Measurements from ENCODE around the gene FHIT. TPM values are rescaled to one million over a fixed set of nuclear protein-coding genes. Genes with fewer than 3 reads are reported as not detected.
"Not testable (repeated sequence)": the region's sequence is repeated elsewhere in the genome, so short reads cannot be mapped to it uniquely, and the experiment has no call there.

FHIT gene
- total RNA-seq, 1 donor from 2014 or later = 29.9 TPM

DNA sequence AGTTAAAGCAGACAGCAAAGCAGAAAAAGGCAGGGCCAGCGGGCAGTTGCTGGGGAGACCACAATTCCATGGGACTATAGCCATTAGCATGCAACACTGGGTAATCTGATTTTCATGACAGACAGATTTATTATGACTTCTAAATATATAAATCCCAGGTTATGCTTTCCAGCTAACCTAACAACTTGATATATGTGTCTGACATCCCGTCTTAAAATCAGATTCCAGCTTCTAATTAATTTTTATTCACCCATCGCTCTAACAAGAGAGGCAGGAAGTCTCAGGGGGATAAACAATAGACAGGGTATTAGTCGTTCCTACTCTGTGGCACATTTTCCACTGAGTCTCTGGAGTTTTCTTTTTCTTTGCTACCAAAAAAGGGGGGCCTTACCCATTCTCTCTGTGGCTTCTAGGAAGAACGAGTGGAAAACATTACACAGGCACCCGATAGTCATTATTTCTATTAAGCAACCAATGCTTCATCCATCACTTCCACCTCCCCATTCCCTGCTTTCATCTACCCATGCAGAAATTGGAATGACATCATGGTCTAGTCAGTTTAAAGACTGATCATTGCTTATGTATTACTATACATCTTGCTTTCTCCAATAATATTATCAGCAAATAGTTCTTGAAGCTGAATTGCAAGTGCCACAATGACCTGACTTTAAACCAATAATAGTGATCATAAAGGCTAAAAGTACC lies 173.1 kb downstream of the FHIT start:
- no peak for DNase-seq (ENCODE audit: low spot score)
- H3K4me1 Mint-ChIP-seq (ENCODE audit: low read depth) = no peaks in the 10 kb centered on the region
- H3K9me3 Mint-ChIP-seq = no peaks in the 10 kb centered on the region
- no peaks in the 10 kb centered on the region for H3K27me3 Mint-ChIP-seq (ENCODE audit: low read depth)
- H3K27ac Mint-ChIP-seq = no peak overlapping the region
- H3K36me3 Mint-ChIP-seq (ENCODE audit: low read depth) = no peaks in the 10 kb centered on the region
- no peak overlapping the region for H3K4me3 Mint-ChIP-seq (ENCODE audit: low read depth)
- intact Hi-C loops (cut with micrococcal nuclease) = no loop called here

- Mint-ChIP-seq H3K4me3 (ENCODE audit: low read depth) (no peak overlapping the region), H3K27ac (no peak overlapping the region), H3K36me3 (ENCODE audit: low read depth) (no peaks in the 10 kb centered on the region), H3K4me1 (ENCODE audit: low read depth) (no peaks in the 10 kb centered on the region), H3K27me3 (ENCODE audit: low read depth) (no peaks in the 10 kb centered on the region), H3K9me3 (no peaks in the 10 kb centered on the region)
- intact Hi-C loops (cut with micrococcal nuclease) = no loop called here
- no peak for DNase-seq (ENCODE audit: low spot score)
Observed at GRCh38 chr3:61077551-61077950, 173.7 kb downstream of the FHIT start.

GRCh38 chr3:61074783-61075182 lies 176.5 kb downstream of the FHIT start:
- Mint-ChIP-seq H3K27me3 (ENCODE audit: low read depth) (no peaks in the 10 kb centered on the region), H3K4me3 (ENCODE audit: low read depth) (no peak overlapping the region), H3K27ac (no peak overlapping the region), H3K36me3 (ENCODE audit: low read depth) (no peaks in the 10 kb centered on the region), H3K4me1 (ENCODE audit: low read depth) (no peaks in the 10 kb centered on the region), H3K9me3 (no peaks in the 10 kb centered on the region)
- intact Hi-C loops (cut with micrococcal nuclease) = no loop called here
- no peak for DNase-seq (ENCODE audit: low spot score)

DNA sequence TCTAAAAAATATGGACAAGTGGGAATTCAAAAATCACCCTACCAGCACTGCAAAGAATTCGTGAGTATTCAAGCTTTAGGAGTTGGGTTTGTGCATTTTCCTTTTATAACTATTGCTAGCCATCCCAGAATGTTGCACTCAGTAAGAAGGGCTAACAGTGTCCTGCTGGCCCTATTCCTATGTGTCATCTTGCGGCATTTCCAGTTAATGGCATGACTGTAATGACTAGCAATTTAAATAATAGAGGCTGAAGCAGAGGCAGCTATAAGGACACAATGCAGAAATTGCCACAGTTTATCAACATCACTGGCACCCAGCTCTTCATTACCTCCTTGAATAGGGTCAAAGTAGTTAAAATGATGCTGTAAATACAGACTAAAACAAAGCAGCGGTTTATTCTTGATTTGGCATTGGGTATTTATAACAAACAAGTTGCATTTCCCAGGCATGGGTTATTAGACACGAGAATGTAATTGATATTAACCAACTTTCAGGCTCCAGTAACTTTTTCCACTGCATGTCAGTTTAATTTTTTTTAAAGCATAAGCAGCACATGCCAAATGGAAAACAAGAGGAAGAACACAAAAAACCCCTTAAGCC lies 177.6 kb downstream of the FHIT start:
- intact Hi-C loops (cut with micrococcal nuclease) = no loop called here
- H3K9me3 Mint-ChIP-seq = no peaks in the 10 kb centered on the region
- DNase-seq (ENCODE audit: low spot score) = no peak
- no peaks in the 10 kb centered on the region for H3K36me3 Mint-ChIP-seq (ENCODE audit: low read depth)
- H3K4me3 Mint-ChIP-seq (ENCODE audit: low read depth) = no peak overlapping the region
- H3K4me1 Mint-ChIP-seq (ENCODE audit: low read depth) = no peaks in the 10 kb centered on the region
- no peaks in the 10 kb centered on the region for H3K27me3 Mint-ChIP-seq (ENCODE audit: low read depth)
- H3K27ac Mint-ChIP-seq = no peak overlapping the region

- H3K4me1 Mint-ChIP-seq (ENCODE audit: low read depth) = peaks cover 2% of the 10 kb centered on the region
- H3K4me3 Mint-ChIP-seq (ENCODE audit: low read depth) = no peak overlapping the region
- no peaks in the 10 kb centered on the region for H3K27me3 Mint-ChIP-seq (ENCODE audit: low read depth)
- no peaks in the 10 kb centered on the region for H3K36me3 Mint-ChIP-seq (ENCODE audit: low read depth)
- no peaks in the 10 kb centered on the region for H3K9me3 Mint-ChIP-seq
- intact Hi-C loops (cut with micrococcal nuclease) = no loop called here
- H3K27ac Mint-ChIP-seq = no peak overlapping the region
- no peak for DNase-seq (ENCODE audit: low spot score)
Observed at GRCh38 chr3:61068084-61068483, 183.2 kb downstream of the FHIT start.

GRCh38 chr3:61066800-61067199 lies 184.5 kb downstream of the FHIT start:
- intact Hi-C loops (cut with micrococcal nuclease) = no loop called here
- H3K36me3 Mint-ChIP-seq (ENCODE audit: low read depth) = no peaks in the 10 kb centered on the region
- H3K27ac Mint-ChIP-seq = no peak overlapping the region
- no peak overlapping the region for H3K4me3 Mint-ChIP-seq (ENCODE audit: low read depth)
- no peaks in the 10 kb centered on the region for H3K27me3 Mint-ChIP-seq (ENCODE audit: low read depth)
- no peak for DNase-seq (ENCODE audit: low spot score)
- no peaks in the 10 kb centered on the region for H3K9me3 Mint-ChIP-seq
- peaks cover 2% of the 10 kb centered on the region for H3K4me1 Mint-ChIP-seq (ENCODE audit: low read depth)

- H3K27me3 Mint-ChIP-seq (ENCODE audit: low read depth); DNase-seq (ENCODE audit: low spot score); H3K27ac Mint-ChIP-seq; intact Hi-C loops (cut with micrococcal nuclease); H3K4me3 Mint-ChIP-seq (ENCODE audit: low read depth); H3K9me3 Mint-ChIP-seq; H3K4me1 Mint-ChIP-seq (ENCODE audit: low read depth); H3K36me3 Mint-ChIP-seq (ENCODE audit: low read depth): not testable (repeated sequence)
Observed at GRCh38 chr3:61066222-61066621, 185.0 kb downstream of the FHIT start.

DNA sequence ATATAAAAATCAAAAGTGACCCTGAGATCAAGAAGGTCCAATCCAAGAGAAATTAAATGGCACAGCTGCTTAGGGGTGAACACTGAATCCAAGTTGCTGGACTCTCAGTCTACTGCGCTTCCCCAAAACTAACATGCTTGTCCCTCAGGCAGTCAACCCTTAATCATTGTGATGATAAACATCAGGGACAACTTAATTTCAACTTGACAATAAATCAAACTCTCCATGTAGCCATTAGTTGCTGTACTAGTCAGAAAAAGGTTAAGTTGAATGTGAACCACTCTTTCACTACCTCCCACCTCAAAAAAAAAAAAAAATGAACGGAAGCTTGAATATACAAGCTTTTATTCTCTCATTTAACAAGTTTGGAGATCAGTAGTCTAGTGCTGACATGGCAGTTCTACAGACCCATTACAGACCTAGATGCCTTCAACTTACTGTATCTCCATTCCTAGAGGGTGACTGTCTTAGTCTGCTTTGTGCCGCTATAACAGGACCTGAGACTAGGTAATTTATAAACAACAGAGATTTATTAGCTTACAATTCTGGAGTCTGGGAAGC lies 185.7 kb downstream of the FHIT start:
- no peaks in the 10 kb centered on the region for H3K9me3 Mint-ChIP-seq
- no peaks in the 10 kb centered on the region for H3K27me3 Mint-ChIP-seq (ENCODE audit: low read depth)
- H3K4me1 Mint-ChIP-seq (ENCODE audit: low read depth) = peaks cover 2% of the 10 kb centered on the region
- intact Hi-C loops (cut with micrococcal nuclease) = no loop called here
- H3K36me3 Mint-ChIP-seq (ENCODE audit: low read depth) = no peaks in the 10 kb centered on the region
- H3K27ac Mint-ChIP-seq = no peak overlapping the region
- H3K4me3 Mint-ChIP-seq (ENCODE audit: low read depth) = no peak overlapping the region
- no peak for DNase-seq (ENCODE audit: low spot score)

DNA sequence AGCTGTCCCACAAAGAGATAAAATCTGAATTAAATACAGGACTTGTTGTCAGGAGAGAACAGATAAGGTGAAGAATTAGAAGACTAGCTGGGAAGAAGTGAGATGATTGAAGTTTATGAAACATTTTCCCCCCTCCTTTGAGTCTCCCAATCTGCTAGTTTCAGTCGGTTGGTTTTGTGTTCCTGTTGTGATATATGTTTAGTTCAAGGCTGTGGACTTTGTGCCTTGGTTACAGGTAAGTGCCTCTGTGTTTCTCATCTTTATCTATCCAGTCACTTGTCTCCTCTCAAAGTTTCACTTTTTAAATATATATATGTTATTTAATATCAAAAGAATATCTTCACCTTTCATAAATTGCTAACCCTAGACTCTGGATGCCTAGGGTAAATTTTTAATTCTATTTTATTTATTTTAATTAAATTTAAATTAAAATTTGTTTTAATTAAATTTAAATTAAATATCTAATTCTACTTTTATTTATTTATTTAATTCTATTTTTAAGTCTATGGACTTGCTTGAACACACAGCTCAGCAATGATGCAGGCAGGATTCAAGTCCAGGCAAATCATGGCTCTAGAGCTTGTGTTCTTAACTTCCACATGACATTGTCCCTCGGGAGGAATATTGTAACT lies 190.0 kb downstream of the FHIT start:
- intact Hi-C loops (cut with micrococcal nuclease) = no loop called here
- H3K9me3 Mint-ChIP-seq = no peaks in the 10 kb centered on the region
- H3K27me3 Mint-ChIP-seq (ENCODE audit: low read depth) = no peaks in the 10 kb centered on the region
- DNase-seq (ENCODE audit: low spot score) = no peak
- H3K27ac Mint-ChIP-seq = no peak overlapping the region
- no peaks in the 10 kb centered on the region for H3K36me3 Mint-ChIP-seq (ENCODE audit: low read depth)
- no peaks in the 10 kb centered on the region for H3K4me1 Mint-ChIP-seq (ENCODE audit: low read depth)
- H3K4me3 Mint-ChIP-seq (ENCODE audit: low read depth) = no peak overlapping the region

- Mint-ChIP-seq H3K36me3 (ENCODE audit: low read depth) (no peaks in the 10 kb centered on the region), H3K27me3 (ENCODE audit: low read depth) (no peaks in the 10 kb centered on the region), H3K4me1 (ENCODE audit: low read depth) (no peaks in the 10 kb centered on the region), H3K4me3 (ENCODE audit: low read depth) (no peak overlapping the region), H3K9me3 (no peaks in the 10 kb centered on the region), H3K27ac (no peak overlapping the region)
- DNase-seq (ENCODE audit: low spot score) = no peak
- intact Hi-C loops (cut with micrococcal nuclease) = no loop called here
Observed at GRCh38 chr3:61060411-61060861, 190.8 kb downstream of the FHIT start.

GRCh38 chr3:61058836-61059235 lies 192.4 kb downstream of the FHIT start:
- no peak for DNase-seq (ENCODE audit: low spot score)
- Mint-ChIP-seq H3K27ac (no peak overlapping the region), H3K36me3 (ENCODE audit: low read depth) (no peaks in the 10 kb centered on the region), H3K4me1 (ENCODE audit: low read depth) (no peaks in the 10 kb centered on the region), H3K9me3 (no peaks in the 10 kb centered on the region), H3K27me3 (ENCODE audit: low read depth) (no peaks in the 10 kb centered on the region), H3K4me3 (ENCODE audit: low read depth) (no peak overlapping the region)
- intact Hi-C loops (cut with micrococcal nuclease) = no loop called here

DNA sequence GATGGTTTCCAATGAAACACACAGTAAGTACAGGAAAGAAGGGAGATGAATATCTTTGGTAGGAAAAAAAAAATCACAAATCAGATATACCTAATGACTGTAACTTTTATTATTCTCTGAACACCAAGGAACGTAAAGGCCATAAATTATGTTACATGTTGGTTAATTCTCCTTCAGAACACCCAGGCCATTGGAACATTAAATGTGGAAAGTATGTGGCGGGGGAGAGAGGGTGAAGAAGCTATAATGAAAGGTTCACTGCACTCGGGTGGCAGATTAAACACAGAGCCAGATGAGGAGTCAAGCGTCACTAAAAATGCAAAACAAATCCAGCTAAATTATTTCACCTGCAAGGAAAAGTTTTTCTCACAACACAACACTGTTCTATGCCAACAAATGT lies 193.8 kb downstream of the FHIT start:
- Mint-ChIP-seq H3K9me3 (no peaks in the 10 kb centered on the region), H3K27me3 (ENCODE audit: low read depth) (no peaks in the 10 kb centered on the region), H3K4me1 (ENCODE audit: low read depth) (no peaks in the 10 kb centered on the region), H3K36me3 (ENCODE audit: low read depth) (no peaks in the 10 kb centered on the region), H3K4me3 (ENCODE audit: low read depth) (no peak overlapping the region), H3K27ac (no peak overlapping the region)
- DNase-seq (ENCODE audit: low spot score) = no peak
- intact Hi-C loops (cut with micrococcal nuclease) = no loop called here

- no peak for DNase-seq (ENCODE audit: low spot score)
- intact Hi-C loops (cut with micrococcal nuclease) = no loop called here
Observed at GRCh38 chr3:61055447-61055846, 195.8 kb downstream of the FHIT start.

More at GRCh38 chr3:61055447-61055846, 195.8 kb downstream of the FHIT start:
- Mint-ChIP-seq H3K4me3 (ENCODE audit: low read depth) (no peak overlapping the region), H3K27me3 (ENCODE audit: low read depth) (no peaks in the 10 kb centered on the region), H3K27ac (no peak overlapping the region), H3K4me1 (ENCODE audit: low read depth) (no peaks in the 10 kb centered on the region), H3K9me3 (no peaks in the 10 kb centered on the region), H3K36me3 (ENCODE audit: low read depth) (no peaks in the 10 kb centered on the region)
